HG02981 (cell line): Measurements from ENCODE around the gene ZMYND19.
"Not testable (repeated sequence)": the region's sequence is repeated elsewhere in the genome, so short reads cannot be mapped to it uniquely, and the experiment has no call there.

ENCODE experiments used
- ATAC-seq: cut with Tn5 transposase; IDR thresholded peaks from one replicate; pipeline ENCODE4 v1.9.1; 2021; ENCODE audit warnings: mild to moderate bottlenecking, moderate library complexity; ENCODE audit not compliant: unreplicated experiment

The ZMYND19 gene

DNA sequence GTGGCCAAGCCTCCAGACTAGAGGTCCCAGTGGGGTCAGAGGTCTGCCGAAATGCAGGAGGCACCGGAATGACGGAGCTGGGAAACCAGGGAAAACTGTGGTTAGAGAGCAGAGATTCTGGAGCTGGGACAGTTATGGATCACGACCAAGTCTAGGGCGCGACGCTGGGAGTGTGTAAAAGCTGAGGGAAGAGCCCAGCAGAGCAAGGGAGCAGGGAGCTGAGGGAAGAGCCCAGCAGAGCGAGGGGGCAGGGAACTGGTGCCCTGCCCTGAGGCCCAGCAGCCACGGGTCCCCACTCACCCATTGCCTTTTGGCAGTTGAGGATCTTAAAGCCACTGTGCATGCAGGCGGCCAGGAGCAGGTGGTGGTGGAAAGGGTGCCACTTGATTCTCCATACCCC, 26.2 kb downstream of the ZMYND19 start:
- no peak for ATAC-seq

DNA sequence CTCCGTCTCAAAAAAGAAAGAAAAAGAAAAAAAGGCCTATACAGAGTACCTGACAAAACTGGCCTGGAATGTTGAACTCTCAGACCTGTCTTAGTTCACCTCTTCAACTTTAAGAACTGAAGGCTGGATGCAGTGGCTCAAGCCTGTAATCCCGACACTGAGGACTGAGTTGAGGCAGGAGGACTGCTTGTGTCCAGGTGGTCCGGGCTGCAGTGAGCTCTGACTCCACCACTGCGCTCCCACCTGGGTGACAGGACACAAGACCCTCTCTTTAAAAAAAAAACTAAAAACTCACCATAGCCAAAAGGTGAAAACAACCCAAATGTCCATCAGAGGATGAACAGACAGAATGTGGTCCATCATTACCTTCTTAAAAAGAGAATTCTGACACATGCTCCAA, 32.2 kb downstream of the ZMYND19 start:
- no peak for ATAC-seq

DNA sequence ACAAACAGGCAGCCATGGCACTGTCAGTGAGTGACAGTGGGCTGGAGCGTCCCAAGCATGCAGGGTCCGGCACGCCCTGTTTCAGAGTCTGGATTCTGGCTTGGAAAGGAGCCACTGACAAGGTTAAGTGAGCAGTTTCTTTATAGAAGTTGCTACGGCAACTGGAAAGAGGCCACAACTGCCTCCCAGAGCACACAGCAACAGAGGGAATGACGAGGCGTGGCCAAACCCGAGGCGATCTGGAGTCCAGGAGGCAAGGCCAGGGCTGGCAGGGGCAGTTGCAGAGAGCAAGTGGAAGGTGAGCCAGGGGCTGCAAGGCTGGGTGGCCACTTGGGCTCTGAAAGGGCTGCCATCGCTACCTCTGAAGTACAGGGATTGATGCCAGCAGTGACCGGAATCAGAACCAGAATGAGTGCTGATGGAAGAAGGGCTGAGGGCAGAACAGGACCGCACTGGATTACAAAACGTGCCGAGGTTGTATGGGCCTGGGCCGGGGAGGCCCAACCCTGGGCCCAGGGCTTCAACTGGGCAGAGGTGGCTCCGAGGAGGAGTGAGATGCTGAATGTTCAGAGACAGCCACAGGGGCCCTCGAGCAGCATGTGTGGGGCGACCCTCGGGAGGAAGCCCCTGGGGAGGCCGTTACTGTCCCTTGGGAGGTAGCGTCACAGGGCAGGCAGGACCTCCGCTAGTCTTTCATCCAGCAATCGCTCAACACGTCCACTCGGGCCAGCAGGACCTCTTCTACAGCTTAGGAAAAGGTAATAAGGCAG, 34.1 kb downstream of the ZMYND19 start:
- ATAC-seq: no peak

DNA sequence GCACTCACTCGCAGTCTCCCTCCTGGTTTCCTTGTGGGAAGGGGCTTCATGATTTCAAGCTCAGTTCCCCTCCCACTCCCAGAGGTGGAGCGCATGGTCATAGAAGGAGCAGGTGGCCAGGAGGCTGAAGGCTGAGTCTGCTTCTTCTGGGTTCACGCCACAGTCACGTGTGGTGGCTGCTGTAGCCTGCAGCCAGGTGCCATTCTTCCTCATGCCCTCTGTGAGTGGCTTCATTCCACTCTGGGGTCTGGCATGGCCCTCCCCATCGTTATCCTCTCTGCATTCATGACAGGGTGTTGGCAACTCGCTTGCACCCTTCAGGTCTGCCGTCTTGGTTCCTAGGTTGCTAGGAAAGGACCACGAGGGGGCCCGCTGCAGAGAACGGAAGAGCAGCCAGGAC, 35.1 kb downstream of the ZMYND19 start:
- no peak for ATAC-seq

DNA sequence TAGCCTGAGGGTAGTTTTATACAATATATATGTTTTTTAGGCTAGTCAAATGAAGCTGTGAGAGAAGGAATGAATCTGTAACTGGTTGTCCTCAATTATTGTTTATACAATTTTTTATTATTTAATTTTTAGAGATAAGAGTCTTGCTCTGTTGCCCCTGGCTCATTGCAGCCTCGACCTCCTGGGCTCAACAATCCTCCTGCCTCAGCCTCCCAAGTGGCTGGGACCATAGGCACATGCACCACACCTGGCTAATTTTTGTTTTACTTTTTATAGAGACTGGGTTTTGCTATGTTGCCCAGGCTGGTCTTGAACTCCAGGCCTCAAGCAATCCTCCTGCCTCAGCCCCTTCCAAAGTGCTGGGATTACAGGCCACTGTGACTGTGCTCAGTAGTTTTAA, 36.0 kb downstream of the ZMYND19 start:
- ATAC-seq: no peak

DNA sequence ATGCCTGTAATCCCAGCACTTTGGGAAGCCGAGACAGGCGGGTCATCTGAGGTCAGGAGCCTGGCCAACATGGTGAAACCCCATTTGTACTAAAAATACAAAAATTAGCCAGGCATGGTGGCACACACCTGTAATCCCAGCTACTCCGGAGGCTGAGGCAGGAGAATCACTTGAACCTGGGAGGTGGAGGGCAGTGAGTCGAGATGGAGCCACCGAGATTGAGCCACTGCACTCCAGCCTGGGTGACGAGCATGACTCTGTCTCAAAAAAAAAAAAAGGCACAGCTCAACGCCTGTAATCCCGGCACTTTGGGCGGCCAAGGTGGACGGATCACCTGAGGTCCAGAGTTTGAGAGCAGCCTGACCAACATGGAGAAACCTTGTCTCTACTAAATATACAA, 36.7 kb downstream of the ZMYND19 start:
- ATAC-seq: not testable (repeated sequence)

DNA sequence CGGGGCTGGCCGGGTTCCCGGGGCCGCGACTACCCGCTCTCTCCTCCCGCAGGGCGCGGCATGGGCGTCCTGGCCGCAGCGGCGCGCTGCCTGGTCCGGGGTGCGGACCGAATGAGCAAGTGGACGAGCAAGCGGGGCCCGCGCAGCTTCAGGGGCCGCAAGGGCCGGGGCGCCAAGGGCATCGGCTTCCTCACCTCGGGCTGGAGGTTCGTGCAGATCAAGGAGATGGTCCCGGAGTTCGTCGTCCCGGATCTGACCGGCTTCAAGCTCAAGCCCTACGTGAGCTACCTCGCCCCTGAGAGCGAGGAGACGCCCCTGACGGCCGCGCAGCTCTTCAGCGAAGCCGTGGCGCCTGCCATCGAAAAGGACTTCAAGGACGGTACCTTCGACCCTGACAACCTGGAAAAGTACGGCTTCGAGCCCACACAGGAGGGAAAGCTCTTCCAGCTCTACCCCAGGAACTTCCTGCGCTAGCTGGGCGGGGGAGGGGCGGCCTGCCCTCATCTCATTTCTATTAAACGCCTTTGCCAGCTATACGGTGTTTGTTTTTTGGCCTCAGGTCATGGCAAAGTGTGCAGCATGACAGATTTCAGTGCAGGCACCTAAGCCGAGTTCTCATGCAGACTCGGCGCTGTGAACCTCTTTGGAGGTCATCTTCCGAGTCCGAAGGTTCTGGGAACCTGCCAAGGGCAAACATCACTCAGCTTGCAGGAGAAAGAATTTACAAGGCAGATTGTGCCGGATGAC, 38.1 kb downstream of the ZMYND19 start:
- no peak for ATAC-seq

DNA sequence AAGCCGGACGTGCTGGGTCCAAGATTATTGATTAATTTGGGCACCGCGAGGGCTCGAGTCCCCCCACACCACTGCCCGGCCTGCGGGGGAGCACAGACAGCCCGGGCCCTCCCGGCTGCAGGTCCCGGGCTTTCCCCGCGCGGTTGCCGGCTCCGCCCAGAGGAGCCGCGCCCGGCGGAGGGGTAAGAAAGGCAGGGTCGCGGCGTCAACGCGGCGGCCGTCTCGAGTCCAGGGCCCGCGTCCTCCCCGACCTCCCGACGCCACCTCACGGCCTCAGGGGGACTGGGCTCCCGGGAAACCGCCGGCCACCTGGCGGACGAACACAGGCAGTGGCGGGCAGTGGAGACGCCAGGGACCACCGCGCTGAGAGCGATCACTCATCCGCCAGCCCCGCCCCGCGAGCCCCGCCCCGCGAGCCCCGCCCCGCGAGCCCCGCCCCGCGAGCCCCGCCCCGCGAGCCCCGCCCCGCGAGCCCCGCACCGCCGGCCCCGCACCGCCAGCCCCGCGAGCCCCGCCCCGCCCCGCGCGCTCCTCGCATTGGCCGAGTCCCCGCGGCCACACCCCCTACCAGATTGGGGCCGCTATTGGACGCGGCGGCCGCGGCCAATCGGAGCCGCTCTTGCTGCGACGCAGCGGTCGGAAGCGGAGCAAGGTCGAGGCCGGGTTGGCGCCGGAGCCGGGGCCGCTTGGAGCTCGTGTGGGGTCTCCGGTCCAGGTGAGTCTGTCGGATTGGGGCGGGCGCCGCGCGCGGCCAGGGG, 38.9 kb downstream of the ZMYND19 start, which contains the start of gene MRPL41:
TSS of gene MRPL41 (plus strand) at position 616 of the 758 bp plus-strand sequence. CDS start 203 bp downstream, outside the sequence.
- ATAC-seq: peak; percentile 77

DNA sequence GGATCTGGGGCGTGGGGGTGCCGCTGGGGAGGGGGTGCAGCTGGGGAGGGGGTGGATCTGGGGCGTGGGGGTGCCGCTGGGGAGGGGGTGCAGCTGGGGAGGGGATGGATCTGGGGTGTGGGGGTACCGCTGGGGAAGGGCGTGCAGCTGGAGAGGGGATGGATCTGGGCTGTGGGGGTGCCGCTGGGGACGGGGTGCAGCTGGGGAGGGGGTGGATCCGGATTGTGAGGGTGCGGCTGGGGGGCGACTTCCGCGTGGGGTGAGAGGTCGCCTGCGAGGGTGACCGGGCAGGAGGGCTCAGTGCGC, 39.4 kb downstream of the ZMYND19 start:
- not testable (repeated sequence) for ATAC-seq

DNA sequence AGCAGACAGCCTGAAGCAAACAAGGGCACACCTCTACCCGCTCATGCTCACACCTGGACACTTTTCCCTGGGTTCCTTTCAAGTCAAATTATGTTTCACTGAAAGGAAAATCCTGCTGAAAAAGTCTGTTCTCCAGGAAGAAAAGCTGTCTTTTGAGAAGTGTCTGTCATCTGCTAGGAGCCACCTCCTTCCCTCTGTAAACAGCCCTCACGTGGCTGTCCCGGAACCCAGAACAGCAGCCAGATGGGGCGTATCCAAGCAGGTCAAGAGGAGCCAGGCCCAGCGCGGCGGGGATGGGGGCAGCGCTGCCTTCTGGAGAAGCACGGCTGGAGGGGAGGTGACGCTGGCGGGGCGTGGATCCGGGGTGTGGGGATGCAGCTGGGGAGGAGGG, 40.1 kb downstream of the ZMYND19 start, which contains the start of gene PNPLA7:
TSS of gene PNPLA7 (minus strand) at position 172 of the 391 bp plus-strand sequence. CDS start 205 bp downstream, outside the sequence.
- no peak for ATAC-seq

DNA sequence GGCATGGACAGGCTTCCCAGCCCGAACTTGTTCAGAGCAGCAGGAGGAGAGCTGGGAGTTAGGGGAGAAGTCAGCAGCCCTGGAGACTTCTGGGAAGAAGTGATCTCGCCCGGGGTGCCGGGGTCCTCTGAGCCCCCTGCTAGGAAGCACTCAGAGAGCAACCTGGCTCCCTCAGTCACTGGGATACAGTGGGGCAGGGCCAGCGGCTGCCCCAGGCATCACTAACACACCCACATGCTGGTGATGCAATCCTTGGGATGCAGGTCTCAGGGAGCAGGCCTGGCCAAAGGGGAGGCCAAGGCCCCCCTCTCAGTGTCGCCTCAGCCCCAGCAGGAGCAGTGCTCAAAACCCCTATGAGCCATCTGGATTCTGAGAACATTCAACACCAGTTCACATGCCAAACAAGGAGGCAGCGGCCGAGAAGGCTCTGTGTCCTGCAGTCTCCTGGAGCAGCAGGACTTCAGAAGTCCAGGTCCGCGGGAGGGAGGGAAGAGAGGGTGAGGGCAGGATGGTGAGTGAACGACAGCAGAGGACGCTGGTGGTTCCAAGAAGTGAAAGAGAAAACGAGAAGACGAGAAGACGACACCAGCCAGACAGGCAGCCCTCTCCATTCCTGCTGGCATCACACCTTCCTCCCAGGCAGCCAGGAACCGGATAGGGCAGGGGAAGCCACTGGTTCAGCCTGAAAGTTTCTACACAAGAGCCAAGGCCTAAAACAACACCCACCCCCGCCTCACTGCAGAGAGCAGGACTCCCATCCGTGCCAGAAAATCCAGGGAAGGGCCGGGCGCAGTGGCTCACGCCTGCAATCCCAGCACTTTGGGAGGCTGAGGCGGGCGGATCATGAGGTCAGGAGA, 42.4 kb downstream of the ZMYND19 start:
- no peak for ATAC-seq

DNA sequence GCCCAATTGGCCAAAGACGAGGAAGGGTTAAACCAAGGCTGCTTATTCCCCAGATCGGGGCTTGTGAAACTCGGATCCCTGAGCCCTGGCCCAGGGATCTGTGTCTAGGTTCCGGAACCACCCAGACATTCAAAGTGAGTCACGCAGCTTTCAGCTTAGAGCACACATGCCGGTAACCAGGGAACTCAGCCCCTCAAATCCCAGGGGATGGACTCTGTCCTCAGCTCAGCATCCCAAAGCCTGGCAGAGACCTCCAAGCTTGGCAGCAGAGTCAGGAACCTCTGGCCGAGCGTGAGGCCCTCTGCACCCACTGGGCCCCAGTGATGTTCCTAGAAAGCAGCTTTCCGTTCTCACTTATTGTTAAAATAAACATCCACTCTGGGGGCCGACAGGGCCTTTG, 45.2 kb downstream of the ZMYND19 start:
- ATAC-seq: no peak

DNA sequence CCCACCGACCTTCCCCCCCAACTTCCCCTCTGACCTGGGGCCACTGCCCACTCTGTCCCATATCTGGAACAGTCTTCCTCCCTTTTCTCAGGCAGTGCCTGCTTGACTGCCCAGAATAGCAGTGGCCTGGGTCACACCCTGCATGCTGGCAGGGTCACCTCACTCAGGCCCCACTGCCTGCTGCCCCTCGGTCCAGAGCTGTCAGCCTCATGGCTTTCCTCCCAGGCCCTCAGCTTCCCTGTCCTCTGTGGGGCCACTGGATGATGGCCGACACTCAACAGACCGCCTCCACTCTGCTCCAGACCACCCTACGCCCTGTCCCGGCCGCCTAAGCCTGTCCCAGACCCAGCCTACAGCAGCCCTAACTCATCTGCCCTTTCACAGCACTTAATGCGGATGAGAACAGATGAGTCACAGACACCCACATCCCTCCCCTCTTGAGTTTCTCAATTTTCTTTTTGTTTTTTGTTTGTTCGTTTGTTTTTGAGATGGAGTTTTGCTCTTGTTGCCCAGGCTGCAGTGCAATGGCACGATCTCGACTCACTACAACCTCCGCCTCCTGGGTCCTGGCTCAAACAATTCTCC, 46.0 kb downstream of the ZMYND19 start:
- no peak for ATAC-seq

DNA sequence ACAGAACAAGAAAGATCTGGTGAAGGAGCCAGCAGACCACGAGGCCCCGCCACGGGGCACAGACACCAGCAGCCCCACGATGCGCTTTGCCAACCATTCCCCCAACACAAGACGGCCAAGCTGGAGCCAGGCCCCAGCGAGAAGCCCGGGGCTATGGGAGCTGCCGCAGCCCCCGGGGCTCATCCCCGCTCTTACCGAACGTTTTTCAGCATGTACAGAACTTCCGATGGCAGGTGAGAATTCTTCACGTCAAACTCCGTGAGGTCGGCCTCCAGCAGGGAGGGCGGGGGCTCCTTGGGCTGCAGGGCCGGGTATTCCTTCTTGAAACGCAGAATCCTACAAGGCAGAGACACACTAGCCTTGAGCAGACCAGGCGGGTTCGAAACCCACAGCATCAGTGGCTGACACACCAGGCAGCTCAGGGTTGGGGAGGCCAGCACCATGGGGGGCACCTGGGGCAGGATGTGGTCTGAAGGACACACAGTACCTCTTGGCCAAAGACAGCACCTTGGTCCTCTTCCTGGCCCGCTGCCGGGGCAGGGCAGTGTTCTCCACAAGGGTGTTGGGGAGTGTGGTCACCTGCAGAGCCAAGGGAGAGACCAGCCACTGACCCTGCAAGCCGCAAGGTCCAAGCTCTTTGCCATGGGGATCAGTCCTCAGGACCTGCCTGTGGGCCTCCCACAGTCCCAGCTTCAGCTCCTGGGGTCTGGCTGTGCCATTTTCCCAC, 46.9 kb downstream of the ZMYND19 start:
- no peak for ATAC-seq

DNA sequence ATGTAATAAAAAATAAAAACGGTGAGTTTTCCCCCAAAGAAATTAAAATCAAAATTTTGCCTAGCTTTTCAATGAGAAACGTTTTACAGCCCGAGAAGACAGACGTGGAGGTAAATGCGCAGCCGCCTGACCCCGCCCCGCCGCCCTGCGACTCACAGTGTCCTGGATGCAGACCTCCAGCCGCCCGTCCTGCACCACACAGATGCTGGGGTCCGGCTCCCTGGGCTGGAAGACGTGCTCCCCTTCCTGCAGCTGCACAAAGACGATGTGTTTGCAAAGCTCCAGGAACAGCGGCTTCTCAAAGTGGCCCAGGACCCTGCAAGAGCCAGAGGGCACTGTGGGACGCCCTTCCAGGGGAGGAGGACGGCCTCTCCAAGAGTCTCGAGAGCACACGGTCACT, 47.8 kb downstream of the ZMYND19 start:
- no peak for ATAC-seq

DNA sequence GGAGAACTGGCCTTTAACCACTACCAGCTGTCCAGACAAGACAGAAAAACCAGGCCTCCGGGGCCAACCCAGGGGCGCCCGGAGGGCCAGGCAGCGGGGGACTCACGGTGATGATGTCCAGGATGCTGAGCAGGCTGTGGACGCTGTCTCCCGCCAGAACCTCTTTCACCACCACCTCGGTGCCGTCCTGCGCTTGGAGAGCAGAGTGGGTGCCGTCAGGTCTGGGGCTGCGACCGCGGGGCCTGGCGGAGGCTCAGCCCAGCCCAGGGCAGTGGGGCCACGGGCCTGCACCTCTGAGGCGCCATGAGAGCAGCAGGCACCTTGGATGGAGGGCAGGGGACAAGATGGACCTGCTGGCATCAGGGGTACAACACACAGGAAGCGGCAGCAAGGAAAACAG, 49.8 kb downstream of the ZMYND19 start:
- no peak for ATAC-seq

DNA sequence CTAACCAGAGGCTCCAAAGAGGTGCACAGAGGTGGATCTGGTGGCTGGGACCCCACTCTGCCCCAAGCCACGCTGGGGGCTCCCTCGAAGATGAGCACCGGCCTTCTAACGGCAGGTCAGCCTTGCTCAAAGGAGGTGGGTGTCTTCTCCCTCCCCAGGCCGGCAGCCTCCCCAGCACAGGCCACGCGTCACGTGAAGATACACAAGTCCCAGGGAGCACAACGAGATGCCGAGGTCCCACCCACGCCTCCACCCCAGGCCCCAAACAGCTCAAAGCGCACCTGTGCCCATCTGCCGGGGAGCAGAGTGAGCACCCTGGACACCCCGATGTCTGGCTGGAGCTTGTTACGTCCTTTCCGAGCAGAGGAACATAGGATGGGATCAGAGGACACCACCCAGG, 52.3 kb downstream of the ZMYND19 start:
- ATAC-seq: no peak

DNA sequence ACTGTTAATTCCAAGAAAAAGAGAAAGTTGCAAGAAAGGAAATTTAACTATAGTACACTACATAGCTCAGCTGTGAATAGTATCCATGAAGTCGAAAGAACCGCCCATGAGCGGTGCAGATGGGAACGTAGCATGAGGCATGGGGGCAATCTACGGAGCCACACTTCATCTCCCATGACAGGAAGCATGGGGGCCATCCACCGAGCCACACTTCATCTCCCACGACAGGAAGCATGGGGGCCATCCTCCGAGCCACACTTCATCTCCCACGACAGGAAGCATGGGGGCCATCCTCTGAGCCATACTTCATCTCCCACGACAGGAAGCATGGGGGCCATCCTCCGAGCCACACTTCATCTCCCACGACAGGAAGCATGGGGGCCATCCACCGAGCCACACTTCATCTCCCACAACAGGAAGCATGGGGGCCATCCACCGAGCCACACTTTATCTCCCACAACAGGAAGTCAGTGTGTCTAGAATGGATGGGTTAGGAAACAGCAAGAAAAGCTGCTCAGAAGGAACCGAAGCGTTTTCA, 53.6 kb downstream of the ZMYND19 start:
- ATAC-seq: not testable (repeated sequence)

DNA sequence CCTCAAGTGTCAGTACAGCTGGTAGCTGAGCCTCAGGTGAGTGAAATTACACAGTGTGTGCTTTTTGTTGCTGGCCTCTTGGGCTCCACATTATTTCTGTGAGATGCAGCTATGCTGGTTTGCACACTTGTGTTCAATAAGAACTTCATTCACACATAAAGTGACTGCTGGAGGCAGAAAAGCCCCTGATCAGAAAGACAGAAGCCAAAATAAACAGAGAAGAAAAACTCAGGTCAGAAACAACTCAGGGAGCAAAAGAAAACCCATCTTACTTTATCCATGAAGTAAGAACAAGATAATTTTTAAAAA, 55.2 kb downstream of the ZMYND19 start:
- no peak for ATAC-seq
